GM23248 (cell line): ENCODE data around the gene SHISAL2A. TPM values are rescaled to one million over a fixed set of nuclear protein-coding genes. Genes with fewer than 3 reads are reported as not detected.

ENCODE experiments used
- DNase-seq: peaks from one replicate; pipeline ENCODE4 v3.0.0-alpha.2; 2015
- H2AFZ ChIP-seq: fragments of 200-600 bp; sonication (generic); 2 replicates; pipeline ENCODE4 v1.6.1; 2016; ENCODE audit warnings: antibody characterized with exemption
- H3F3A ChIP-seq: fragments of 200-600 bp; sonication (generic); 2 replicates; pipeline ENCODE4 v1.6.1; 2016; ENCODE audit warnings: mild to moderate bottlenecking, antibody characterized with exemption, mixed run types; ENCODE audit not compliant: insufficient read depth
- H3K27ac ChIP-seq: fragments of 200-600 bp; sonication (generic); 2 replicates; pipeline ENCODE4 v1.5.1; 2016; ENCODE audit warnings: mild to moderate bottlenecking
- H3K27me3 ChIP-seq: fragments of 200-600 bp; sonication (generic); replicated peaks from 2 replicates; pipeline ENCODE4 v1.6.1; 2016; ENCODE audit warnings: mild to moderate bottlenecking; ENCODE audit not compliant: insufficient read depth
- H3K36me3 ChIP-seq: fragments of 200-600 bp; sonication (generic); 2 replicates; pipeline ENCODE4 v1.6.1; 2016; ENCODE audit warnings: low read depth, mild to moderate bottlenecking
- H3K4me1 ChIP-seq: fragments of 200-600 bp; sonication (generic); 2 replicates; pipeline ENCODE4 v1.6.1; 2016; ENCODE audit warnings: mild to moderate bottlenecking; ENCODE audit not compliant: insufficient read depth
- H3K4me2 ChIP-seq: fragments of 200-600 bp; sonication (generic); one replicate; pipeline ENCODE4 v1.6.1; 2016; ENCODE audit warnings: mild to moderate bottlenecking; ENCODE audit not compliant: unreplicated experiment
- H3K4me3 ChIP-seq: fragments of 200-600 bp; sonication (generic); 2 replicates; pipeline ENCODE4 v1.5.1; 2016; ENCODE audit warnings: mild to moderate bottlenecking
- H3K79me2 ChIP-seq: fragments of 200-600 bp; sonication (generic); 2 replicates; pipeline ENCODE4 v1.6.1; 2016; ENCODE audit warnings: mild to moderate bottlenecking; ENCODE audit not compliant: insufficient read depth
- H3K9ac ChIP-seq: fragments of 200-600 bp; sonication (generic); 2 replicates; pipeline ENCODE4 v1.6.1; 2016; ENCODE audit warnings: mild to moderate bottlenecking
- H3K9me2 ChIP-seq: fragments of 200-600 bp; sonication (generic); 2 replicates; pipeline ENCODE4 v1.6.1; 2016; ENCODE audit warnings: mixed run types, mild to moderate bottlenecking, moderate library complexity; ENCODE audit not compliant: insufficient read depth
- H3K9me3 ChIP-seq: fragments of 200-600 bp; sonication (generic); one replicate; pipeline ENCODE4 v1.6.1; 2017; ENCODE audit warnings: low read depth
- H4K20me1 ChIP-seq: fragments of 200-600 bp; sonication (generic); 2 replicates; pipeline ENCODE4 v1.6.0; 2016; ENCODE audit not compliant: insufficient read depth
- EZH2 ChIP-seq: fragments of 200-600 bp; sonication (generic); IDR thresholded peaks from 2 replicates; pipeline ENCODE4 v1.6.1; 2018; ENCODE audit warnings: antibody characterized with exemption, mild to moderate bottlenecking; ENCODE audit not compliant: insufficient read depth, poor library complexity, severe bottlenecking
- EZH2phosphoT487 ChIP-seq: fragments of 200-600 bp; sonication (generic); IDR thresholded peaks from 2 replicates; pipeline ENCODE4 v1.6.1; 2018; ENCODE audit warnings: antibody characterized with exemption, moderate library complexity, mild to moderate bottlenecking, low read depth; ENCODE audit not compliant: insufficient read depth
- WGBS, 2 experiments: methylation state at CpG; one replicate each; pipeline ENCODE4 v1.1.6; 2015 to 2017; ENCODE audit warnings: low lambda C conversion rate in 2 of 2, low coverage in 1 of 2; ENCODE audit errors: missing lambda C conversion rate in 2 of 2; 5-methylcytosine and 5-hydroxymethylcytosine counted together
- in situ Hi-C: fragments of 300-500 bp; cut with MboI; formaldehyde crosslinking; loops from 2 replicates; pipeline ENCODE4 v1.15.0; 2020
- polyA plus RNA-seq: library from polyadenylated mRNA; unstranded; fragments of >200 nt; fragmentation: Nextera tagmentation; extraction: Ambion mirVana; gene quantifications from 2 replicates; pipeline ENCODE4 v1.2.1, GENCODE V29; 2016
- total RNA-seq: library from RNA; depleted of rRNA; stranded (reverse); fragments of >200 nt; shearing (Covaris generic); gene quantifications from 2 replicates; pipeline ENCODE4 v1.2.3, GENCODE V29; 2014

Gene SHISAL2A
- total and polyA plus RNA-seq, 2 experiments from 2014 or later = not detected

DNA sequence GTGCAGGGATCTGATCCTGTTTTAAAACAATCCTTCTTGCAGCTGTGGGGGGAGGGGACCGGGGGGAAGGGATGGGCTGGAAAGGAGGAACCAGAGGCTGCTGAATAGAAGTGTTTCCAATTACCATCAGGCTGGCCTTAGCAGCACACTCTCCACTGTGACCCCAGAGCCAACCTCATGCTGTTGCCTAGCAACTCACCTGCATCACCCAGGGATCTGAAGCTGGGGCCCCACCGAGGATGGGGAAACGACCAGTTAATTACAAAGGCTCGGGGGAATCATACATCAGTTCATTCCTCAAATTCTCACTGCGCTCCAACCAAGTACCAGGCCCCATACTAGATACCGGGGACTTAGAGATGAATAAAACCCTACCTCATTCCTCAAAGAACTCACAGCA, 42.7 kb upstream of the SHISAL2A start:
- in situ Hi-C loops = no loop called here
- no peak overlapping the region for H3K27ac ChIP-seq
- no peak overlapping the region for H2AFZ ChIP-seq
- no peaks in the 10 kb centered on the region for H4K20me1 ChIP-seq
- no peak for DNase-seq
- 20 to 25% methylated on average over 6 of the region's 6 CpGs for WGBS, 2 experiments
- peaks cover 7% of the 10 kb centered on the region; the same call in 1 of the 2 replicates for H3K27me3 ChIP-seq
- no peak overlapping the region for H3K4me2 ChIP-seq
- H3F3A ChIP-seq = no peaks in the 10 kb centered on the region
- no peak overlapping the region for H3K9ac ChIP-seq
- H3K9me3 ChIP-seq = no peaks in the 10 kb centered on the region
- no peaks in the 10 kb centered on the region for H3K79me2 ChIP-seq
- H3K4me1 ChIP-seq = no peaks in the 10 kb centered on the region
- no peak for TF ChIP-seq EZH2
- TF ChIP-seq EZH2phosphoT487 = no peak
- no peaks in the 10 kb centered on the region for H3K36me3 ChIP-seq
- H3K9me2 ChIP-seq = no peaks in the 10 kb centered on the region
- no peak overlapping the region for H3K4me3 ChIP-seq

- Histone ChIP-seq H3K4me2 (no peak overlapping the region), H3K36me3 (no peaks in the 10 kb centered on the region), H3K4me1 (no peaks in the 10 kb centered on the region), H3K27ac (no peak overlapping the region), H3K9me3 (no peaks in the 10 kb centered on the region), H3K4me3 (no peak overlapping the region), H3K9ac (no peak overlapping the region), H3K27me3 (no peaks in the 10 kb centered on the region; the same call in 1 of the 2 replicates), H2AFZ (no peak overlapping the region), H4K20me1 (no peaks in the 10 kb centered on the region), H3K9me2 (no peaks in the 10 kb centered on the region), H3K79me2 (no peaks in the 10 kb centered on the region), H3F3A (no peaks in the 10 kb centered on the region)
- WGBS, 2 experiments = 56 to 63% methylated on average over 5 of the region's 5 CpGs
- TF ChIP-seq EZH2phosphoT487 (no peak), EZH2 (no peak)
- in situ Hi-C loops = no loop called here
- no peak for DNase-seq
Observed at GRCh38 chr1:52592637-52593323, 40.2 kb upstream of the SHISAL2A start.

DNA sequence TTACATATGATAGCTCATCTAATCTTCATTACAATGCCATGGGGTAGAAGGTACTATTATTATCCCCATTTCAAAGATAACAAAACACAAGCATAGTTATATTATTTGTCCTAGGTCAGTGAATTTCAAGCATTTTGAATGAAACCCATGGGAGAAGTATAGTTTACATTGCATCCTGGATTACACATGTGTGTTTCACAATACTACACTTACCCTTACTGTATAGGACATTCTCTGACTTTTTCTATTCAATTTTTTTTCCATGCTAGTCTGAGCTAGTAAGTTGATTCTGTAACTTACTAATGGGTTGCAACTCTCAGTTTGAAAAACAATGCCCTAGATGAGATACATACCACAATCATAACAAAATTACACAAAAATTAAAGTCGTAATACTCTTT, 39.5 kb upstream of the SHISAL2A start:
- H3K9ac ChIP-seq = no peak overlapping the region
- no peaks in the 10 kb centered on the region for H3K36me3 ChIP-seq
- H3K79me2 ChIP-seq = no peaks in the 10 kb centered on the region
- DNase-seq = no peak
- H3K4me3 ChIP-seq = no peak overlapping the region
- H3K9me3 ChIP-seq = no peaks in the 10 kb centered on the region
- H3K27me3 ChIP-seq = no peaks in the 10 kb centered on the region; the same call in 1 of the 2 replicates
- 78 to 85% methylated on average over 1 of the region's 1 CpG for WGBS, 2 experiments
- no peaks in the 10 kb centered on the region for H3K4me1 ChIP-seq
- no peaks in the 10 kb centered on the region for H4K20me1 ChIP-seq
- no peaks in the 10 kb centered on the region for H3F3A ChIP-seq
- in situ Hi-C loops = no loop called here
- no peak for TF ChIP-seq EZH2
- TF ChIP-seq EZH2phosphoT487 = no peak
- no peak overlapping the region for H3K27ac ChIP-seq
- H3K9me2 ChIP-seq = no peaks in the 10 kb centered on the region
- H3K4me2 ChIP-seq = no peak overlapping the region
- no peak overlapping the region for H2AFZ ChIP-seq

- DNase-seq = no peak
- H3K9me3 ChIP-seq = no peaks in the 10 kb centered on the region
- TF ChIP-seq EZH2phosphoT487 = no peak
- no peak for TF ChIP-seq EZH2
- no peaks in the 10 kb centered on the region for H3F3A ChIP-seq
- H3K4me3 ChIP-seq = no peak overlapping the region
- H2AFZ ChIP-seq = no peak overlapping the region
- no peaks in the 10 kb centered on the region for H3K79me2 ChIP-seq
- no peaks in the 10 kb centered on the region for H3K27me3 ChIP-seq
- in situ Hi-C loops = no loop called here
- H4K20me1 ChIP-seq = no peaks in the 10 kb centered on the region
- H3K27ac ChIP-seq = no peak overlapping the region
- WGBS, 2 experiments = 20 to 30% methylated on average over 3 of the region's 3 CpGs
- H3K9me2 ChIP-seq = no peaks in the 10 kb centered on the region
- no peak overlapping the region for H3K4me2 ChIP-seq
- no peak overlapping the region for H3K9ac ChIP-seq
- no peaks in the 10 kb centered on the region for H3K4me1 ChIP-seq
- no peaks in the 10 kb centered on the region for H3K36me3 ChIP-seq
Observed at GRCh38 chr1:52595061-52595460, 37.9 kb upstream of the SHISAL2A start.

DNA sequence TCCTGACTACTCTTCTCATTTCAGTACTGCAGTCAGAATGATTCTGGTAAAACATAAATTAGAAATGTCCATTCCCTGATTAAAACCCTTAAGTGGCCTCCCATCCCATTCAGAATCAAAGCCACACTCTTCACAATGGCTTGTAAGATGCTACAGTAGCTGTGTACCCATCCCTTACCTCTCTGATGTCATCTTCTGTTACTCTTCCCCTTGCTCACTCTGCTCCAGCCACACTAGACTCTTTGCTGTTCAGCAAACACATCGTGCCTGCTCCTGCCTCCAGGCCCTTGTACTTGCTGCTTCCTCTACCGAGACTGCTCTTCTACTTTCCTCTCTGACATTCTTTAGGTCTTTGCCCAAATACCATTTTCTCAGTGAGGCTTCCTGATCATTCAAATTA, 35.1 kb upstream of the SHISAL2A start:
- no peaks in the 10 kb centered on the region for H3F3A ChIP-seq
- H3K4me2 ChIP-seq = no peak overlapping the region
- no peaks in the 10 kb centered on the region for H3K9me2 ChIP-seq
- no peak overlapping the region for H3K27ac ChIP-seq
- DNase-seq = no peak
- 6 to 15% methylated on average over 2 of the region's 2 CpGs for WGBS, 2 experiments
- H3K27me3 ChIP-seq = no peaks in the 10 kb centered on the region
- H3K4me3 ChIP-seq = no peak overlapping the region
- H3K9ac ChIP-seq = no peak overlapping the region
- in situ Hi-C loops = no loop called here
- H3K79me2 ChIP-seq = no peaks in the 10 kb centered on the region
- H3K36me3 ChIP-seq = no peaks in the 10 kb centered on the region
- no peaks in the 10 kb centered on the region for H4K20me1 ChIP-seq
- TF ChIP-seq EZH2 (no peak), EZH2phosphoT487 (no peak)
- H2AFZ ChIP-seq = no peak overlapping the region
- H3K4me1 ChIP-seq = no peaks in the 10 kb centered on the region; the same call in 1 of the 2 replicates
- no peaks in the 10 kb centered on the region for H3K9me3 ChIP-seq
